Kidney glomerular epithelial cell (primary cell): ENCODE measurements around the gene TEX19.
A peak's percentile ranks its signal among the peaks of the same experiment; 100 is the strongest.

ENCODE experiments used
- DNase-seq: peaks from one replicate; lab custom pipeline; 2025; lab: John Stamatoyannopoulos, UW

TEX19 gene

DNA sequence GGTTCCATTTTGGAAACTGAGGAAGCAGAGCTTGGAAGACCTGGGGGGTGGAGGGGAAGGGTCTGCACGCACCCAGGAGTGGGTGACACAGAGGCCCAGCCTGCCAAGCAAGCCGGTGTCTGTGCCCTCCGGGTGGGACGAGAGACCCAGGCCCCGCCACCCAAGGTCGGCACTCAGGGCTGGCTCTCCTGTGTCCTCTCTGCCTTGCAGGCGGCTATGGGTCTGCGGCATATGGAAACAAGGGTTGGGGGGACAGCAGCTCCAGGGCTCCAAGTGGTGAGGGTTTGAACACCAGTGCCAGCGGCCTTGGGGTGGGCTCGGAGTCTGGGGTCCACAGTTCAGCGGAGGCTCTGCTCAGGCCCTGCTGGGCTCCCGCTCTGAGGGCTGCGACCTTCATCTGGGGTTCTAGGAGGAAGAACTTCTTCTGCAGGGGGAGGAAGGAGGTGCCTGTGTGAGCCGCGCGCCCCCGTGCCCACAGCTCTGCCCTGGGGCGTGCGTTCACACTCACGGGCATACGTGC lies 37.0 kb upstream of the TEX19 start:
- DNase-seq: no peak

DNA sequence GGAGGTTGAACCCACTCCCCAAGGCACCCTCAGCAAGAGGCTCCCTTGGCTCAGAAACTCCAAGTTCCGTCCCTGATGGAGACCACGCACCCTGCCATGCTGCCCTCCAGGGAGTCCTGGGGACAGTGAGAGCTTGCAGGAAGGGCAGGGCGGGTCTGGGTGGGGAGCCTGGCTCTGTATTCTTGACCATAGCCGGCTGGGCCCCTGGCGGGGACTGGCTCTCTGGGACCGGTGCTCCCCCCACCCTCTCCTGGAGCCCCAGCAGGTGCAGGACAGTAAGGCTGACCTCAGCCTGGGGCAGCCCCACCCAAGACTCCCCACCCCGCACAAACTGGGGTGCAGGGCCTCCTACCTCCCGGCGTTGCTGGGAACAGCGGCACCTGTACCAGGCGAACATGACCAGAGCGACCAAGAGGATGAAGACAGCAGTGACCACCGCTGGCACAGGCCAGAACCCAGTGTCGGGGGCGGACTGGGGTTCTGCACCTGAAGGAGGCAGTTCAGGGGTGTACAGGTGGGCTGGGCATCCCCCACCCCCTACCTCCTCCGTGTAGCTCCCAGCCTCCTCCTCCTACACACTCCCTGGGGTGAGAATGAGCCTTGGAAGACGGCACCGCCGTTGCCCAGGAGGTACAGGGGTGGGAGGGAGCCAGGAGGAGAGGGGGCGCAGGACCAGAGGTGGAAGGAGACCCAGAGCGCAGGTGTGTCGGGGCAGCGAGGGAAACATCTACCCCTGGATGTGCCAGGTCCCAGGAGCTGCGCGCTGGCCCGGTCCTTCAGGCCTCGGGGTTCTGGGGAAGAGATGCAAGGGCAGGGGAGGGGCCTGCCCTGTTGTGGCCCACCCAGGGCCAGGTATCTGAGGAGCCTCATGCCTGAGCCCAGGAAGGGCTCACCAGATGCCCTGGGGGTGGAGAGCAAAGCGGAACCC lies 36.3 kb upstream of the TEX19 start:
- DNase-seq: no peak

- no peak for DNase-seq
Measured at GRCh38 chr17:82323514-82324234, 35.4 kb upstream of the TEX19 start.

- no peak for DNase-seq
Measured at GRCh38 chr17:82324566-82325285, 34.3 kb upstream of the TEX19 start.

DNA sequence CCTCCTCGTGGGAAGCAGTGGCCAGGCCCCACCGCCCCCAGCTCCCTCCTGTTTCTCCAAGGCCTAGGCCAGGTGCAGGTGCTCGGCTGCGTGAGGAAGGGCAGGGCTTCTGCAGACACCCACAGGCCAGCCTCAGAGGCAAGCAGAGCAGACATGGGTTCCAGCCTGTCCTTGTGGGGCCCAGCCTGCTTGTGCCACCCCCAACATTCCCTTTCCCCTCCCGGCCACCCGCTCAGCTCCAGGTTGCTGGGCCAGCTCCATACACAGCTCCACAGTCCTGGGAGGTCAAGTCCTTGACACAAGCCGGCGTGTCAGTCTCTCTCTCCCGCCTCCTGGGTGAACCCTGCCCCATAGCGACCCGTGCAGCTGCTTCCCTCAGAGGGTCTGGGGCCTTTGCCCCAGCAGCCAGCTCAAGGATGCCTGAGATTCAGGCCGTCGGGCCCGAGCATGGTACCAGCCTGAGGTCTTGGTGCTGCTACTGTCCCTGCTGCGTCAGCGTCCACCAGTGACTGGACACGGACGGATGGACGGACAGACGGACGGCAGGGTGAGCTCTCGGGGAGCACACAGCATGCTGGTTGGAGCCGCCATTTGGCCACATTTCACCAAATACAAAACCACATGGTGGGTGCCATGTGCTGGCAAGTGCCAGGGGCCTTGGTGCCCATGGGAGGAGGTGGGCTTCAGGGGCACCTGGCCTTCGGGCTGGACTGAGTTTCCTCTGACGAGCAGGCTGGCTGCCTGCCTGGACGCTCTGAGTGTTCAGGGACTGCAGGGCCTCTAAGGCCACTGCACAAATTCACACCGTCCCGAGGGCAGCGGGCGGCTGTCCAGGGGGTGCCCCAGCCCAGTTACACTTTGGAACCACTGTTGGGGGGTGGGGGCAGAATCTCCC lies 33.5 kb upstream of the TEX19 start:
- no peak for DNase-seq

GRCh38 chr17:82327289-82327688 lies 31.8 kb upstream of the TEX19 start:
- DNase-seq: no peak

DNA sequence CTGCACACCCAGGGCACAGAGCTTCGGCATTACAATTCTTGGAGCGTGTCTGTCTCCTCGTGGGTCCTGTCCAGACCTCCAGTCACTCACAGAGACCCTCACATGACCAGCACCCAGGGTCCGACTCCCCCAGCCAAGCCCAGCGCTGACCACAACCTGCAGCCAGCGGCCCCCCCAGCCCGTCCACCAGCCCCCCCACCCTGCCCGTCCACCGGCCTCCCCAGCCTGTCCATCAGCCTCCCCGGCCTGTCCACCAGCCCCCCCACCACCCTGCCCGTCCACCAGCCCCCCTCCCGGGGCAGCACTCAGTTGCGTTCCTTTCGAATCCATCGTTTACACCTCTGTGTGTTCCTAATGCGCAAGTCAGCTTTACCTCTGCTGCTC lies 31.3 kb upstream of the TEX19 start:
- DNase-seq: no peak

DNA sequence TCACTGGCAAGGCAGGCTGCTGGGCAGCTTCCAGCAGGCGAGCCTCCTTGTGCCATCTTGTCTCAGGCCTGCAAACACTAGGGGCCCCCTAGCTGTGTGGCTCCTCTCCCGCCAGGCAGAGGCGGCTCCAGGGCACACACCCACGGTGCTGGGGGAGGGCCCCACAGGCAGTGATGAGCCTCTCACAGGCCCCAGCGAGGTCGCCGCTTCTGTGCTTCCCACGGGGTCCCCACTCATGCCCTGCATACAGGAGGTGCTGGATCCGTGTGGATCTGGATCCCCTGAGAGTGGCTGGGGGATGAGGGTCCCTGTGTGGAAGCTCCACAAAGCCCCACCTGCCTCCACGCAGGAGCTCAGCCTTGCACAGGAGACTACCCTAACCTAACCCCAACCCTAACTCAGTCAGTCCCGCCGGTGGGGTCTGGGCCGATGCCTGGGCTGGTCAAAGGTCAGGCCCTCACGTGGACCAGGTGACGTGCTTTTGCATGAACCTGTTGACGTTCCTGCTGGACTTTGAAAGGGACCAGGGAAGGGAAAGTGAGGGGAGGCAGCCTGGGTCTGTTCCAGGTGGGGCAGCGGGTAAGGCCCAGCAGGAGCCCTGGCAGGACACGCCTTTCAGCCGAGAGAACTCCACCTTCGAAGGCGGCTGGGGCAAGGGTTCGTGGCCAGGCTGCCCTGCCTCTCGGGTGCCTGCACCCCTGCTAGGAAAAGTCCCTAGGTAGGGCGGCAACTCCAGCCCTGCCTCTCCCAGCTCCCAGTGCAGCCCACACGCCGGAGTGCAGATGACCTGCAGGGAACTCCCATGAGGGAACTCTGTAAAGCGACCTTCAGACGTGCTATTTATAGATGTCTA lies 30.7 kb upstream of the TEX19 start:
- no peak for DNase-seq

GRCh38 chr17:82328994-82329507 lies 30.0 kb upstream of the TEX19 start:
- no peak for DNase-seq

GRCh38 chr17:82329683-82330321 lies 29.2 kb upstream of the TEX19 start:
- DNase-seq: no peak

DNA sequence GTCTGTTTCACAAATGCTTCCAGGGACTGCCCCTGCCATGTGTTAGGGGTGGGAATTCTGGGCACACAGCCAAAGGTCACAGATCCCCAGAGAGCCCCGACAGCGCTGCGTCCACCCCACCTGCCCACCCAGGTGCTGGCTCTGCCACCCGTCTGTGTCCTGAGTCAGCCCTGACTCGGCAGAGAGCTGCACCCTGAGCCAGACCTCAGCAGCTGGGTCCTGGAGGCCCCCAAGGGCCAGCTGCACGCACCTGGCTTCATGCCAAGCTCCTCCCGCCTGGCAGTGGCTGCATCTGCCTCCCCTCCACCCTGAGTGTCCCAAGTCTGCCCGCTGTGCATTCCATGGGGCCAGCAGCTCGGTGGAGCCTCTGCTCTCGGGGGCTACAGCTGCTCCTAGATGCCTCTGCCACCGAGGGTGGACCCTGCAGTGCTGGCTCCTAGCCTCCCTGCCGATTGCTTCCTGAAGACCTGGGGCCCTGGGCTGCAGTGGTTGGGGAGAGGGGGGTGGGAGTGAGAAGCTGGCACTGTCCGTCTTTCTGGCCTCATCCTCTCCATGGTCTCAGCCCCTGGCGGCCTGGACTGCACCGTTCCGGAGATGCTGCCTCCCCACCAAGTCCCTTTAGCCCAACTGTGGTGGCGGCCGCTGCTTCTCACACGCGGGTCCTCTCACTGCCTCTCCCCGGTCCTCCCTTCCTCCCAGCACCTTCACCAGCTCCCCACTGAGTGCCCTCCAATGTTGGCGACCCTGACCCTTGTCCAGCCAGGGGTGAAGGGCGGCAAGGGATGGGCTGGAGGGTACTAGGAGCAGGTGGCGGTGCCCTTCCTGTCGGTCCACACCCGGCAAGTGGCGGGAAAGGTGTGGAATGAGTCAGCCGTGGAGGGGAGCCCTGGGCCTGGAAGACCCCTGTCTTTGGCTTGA lies 28.5 kb upstream of the TEX19 start:
- DNase-seq: no peak

- DNase-seq: no peak
Measured at GRCh38 chr17:82331345-82331939, 27.6 kb upstream of the TEX19 start.

GRCh38 chr17:82332669-82333278 lies 26.3 kb upstream of the TEX19 start:
- DNase-seq: peak; percentile 17

DNA sequence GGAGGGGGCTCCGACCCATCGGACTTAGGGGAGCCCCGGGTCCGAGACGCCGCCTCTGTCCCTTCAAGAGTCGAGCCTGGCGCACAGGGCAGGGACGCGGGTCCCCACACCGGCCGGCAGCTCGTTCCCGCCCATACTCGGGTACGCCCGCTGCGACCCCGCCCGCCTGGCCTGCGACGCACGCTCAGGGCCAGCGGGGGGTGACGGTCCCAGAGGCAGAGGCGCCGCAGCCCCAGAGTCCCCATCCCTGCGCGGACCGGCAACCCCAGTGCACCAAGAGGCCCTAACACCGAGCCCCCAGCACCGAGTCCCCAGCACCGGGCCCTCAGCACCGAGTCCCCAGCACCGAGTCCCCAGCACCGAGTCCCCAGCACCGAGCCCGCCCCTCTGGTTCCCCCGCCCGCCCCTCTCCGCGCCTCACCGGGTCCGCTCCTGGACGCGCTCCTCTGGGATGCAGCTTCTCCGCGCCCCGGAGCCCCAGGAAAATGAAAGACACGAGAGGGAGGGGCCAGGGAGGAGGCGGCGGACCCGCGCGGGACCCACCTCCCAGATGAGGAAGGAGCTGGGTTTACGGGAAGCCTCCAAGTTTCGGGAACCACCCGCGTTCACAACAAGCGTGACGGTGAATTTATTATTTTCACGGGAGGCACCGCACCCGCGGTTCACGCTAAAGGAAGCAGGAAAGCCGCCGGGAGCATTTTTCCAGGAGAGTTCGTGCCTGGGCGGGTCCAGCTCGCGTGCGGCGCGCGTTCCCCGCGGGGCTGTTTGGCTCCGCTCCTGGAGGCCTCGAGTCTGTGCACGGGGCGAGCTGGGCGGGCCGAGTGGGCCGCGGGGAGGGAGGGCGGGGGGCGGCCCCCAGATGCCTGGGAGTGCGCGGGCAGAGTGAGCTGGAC lies 25.5 kb upstream of the TEX19 start, which contains the start of gene SECTM1:
TSS of gene SECTM1 (minus strand) at position 488 of the 893 bp plus-strand sequence. CDS start 6,526 bp downstream, outside the sequence.
- no peak for DNase-seq

DNA sequence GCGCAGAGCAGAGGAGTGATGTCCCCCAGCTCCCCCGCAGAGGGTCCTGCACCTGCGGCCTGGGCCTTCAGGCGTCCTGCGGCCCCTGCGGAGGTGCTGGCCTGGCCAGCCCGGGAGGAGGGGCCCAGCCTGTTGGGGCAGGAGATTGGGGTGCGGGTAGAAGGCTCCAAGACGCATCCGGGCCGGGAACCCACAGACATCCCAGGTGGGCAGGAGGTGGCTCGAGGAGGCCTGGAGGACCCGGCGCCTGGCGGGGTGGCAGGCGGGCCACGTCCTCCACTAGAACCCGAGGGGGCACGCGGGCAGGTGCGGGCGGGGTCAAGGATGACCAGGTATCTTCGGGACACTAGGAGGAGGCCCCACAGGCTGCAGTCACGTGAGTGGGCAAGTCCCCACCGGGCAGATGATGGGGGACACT lies 24.8 kb upstream of the TEX19 start:
- DNase-seq: no peak

- no peak for DNase-seq
Measured at GRCh38 chr17:82334622-82335394, 24.2 kb upstream of the TEX19 start.
